GDM1 (cell line): ENCODE data around the gene TTC21A.
"Not testable (repeated sequence)": the region's sequence is repeated elsewhere in the genome, so short reads cannot be mapped to it uniquely, and the experiment has no call there.

Source experiments
- DNase-seq: peaks from one replicate; lab custom pipeline; 2025; lab: John Stamatoyannopoulos, UW

The TTC21A gene, protein sequence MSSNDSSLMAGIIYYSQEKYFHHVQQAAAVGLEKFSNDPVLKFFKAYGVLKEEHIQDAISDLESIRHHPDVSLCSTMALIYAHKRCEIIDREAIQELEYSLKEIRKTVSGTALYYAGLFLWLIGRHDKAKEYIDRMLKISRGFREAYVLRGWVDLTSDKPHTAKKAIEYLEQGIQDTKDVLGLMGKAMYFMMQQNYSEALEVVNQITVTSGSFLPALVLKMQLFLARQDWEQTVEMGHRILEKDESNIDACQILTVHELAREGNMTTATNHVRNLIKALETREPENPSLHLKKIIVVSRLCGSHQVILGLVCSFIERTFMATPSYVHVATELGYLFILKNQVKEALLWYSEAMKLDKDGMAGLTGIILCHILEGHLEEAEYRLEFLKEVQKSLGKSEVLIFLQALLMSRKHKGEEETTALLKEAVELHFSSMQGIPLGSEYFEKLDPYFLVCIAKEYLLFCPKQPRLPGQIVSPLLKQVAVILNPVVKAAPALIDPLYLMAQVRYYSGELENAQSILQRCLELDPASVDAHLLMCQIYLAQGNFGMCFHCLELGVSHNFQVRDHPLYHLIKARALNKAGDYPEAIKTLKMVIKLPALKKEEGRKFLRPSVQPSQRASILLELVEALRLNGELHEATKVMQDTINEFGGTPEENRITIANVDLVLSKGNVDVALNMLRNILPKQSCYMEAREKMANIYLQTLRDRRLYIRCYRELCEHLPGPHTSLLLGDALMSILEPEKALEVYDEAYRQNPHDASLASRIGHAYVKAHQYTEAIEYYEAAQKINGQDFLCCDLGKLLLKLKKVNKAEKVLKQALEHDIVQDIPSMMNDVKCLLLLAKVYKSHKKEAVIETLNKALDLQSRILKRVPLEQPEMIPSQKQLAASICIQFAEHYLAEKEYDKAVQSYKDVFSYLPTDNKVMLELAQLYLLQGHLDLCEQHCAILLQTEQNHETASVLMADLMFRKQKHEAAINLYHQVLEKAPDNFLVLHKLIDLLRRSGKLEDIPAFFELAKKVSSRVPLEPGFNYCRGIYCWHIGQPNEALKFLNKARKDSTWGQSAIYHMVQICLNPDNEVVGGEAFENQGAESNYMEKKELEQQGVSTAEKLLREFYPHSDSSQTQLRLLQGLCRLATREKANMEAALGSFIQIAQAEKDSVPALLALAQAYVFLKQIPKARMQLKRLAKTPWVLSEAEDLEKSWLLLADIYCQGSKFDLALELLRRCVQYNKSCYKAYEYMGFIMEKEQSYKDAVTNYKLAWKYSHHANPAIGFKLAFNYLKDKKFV (N-terminal part only)

DNA sequence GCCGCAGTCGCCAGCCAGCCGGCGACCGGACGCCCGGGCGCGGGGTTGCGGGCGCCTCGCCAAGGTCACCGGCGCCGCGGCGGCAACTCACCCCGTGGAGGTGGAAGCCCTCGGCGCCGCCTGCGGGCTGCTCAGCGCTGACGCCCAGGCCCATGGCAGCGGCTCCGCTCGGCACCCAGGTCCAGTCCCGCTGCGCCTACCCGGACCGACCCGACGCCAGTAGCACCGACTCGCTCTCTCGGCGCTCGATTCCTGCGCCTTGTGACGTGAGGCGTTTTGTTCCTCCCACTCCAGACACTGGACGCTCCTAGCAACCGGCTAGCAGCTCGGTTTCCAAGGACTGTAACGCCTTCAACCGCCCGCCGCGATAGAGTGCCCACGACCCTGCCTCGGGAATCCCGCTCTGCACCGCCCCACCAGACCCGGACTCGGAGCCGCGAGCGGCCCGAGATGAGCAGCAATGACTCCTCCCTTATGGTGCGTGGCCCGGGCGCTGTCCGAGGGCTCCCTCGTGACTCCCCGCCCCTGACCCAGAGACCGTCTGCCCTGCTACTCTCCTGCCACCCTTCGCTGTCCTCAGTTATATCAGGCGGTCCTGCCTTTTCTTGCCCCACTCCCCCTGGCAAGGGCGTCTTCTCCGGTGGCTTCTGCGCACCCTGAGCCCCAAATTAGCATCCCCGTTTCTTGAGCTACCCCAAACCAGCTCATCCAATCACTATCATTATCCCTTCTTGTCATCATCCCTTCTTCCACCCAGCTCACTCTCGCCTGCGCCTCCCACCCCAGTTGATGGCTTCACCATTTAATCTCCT is at the start of gene TTC21A, which contains the start of gene GORASP1:
TTC21A (plus strand) TSS at position 293 of the 812 bp plus-strand sequence; CDS start at position 451, 158 bp downstream.
GORASP1 (minus strand) TSS at position 240 of the 812 bp plus-strand sequence; CDS start at position 154, 86 bp downstream.
- peak; percentile 37 for DNase-seq

DNA sequence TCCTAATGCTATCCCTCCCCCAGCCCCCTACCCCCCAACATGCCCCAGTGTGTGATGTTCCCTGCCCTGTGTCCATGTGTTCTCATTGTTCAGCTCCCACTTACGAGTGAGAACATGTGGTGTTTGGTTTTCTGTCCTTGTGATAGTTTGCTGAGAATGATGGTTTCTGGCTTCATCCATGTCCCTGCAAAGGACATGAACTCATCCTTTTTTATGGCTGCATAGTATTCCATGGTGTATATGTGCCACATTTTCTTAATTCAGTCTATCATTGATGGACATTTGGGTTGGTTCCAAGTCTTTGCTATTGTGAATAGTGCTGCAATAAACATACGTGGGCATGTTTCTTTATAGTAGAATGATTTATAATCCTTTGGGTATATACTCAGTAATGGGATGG is 46.3 kb upstream of the TTC21A start:
- DNase-seq, result not testable (repeated sequence)

DNA sequence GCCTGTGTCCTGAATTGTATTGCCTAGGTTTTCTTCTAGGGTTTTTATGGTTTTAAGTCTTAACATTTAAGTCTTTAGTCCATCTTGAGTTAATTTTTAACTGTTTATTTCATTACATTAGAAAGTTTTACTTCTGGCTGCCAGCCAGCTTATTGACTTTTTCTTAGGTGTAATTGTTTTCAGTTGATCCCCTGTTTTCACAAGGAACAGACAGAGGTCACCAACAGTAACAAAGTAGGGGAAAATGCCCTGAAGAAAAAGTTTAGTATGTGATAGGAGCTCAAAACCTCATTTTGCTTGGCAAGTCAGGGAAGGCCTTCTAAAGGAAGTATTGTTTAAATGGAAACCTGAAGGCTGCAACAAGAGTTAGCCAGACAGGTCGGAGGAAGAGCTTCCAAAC is 45.3 kb upstream of the TTC21A start:
- DNase-seq, result no peak

DNA sequence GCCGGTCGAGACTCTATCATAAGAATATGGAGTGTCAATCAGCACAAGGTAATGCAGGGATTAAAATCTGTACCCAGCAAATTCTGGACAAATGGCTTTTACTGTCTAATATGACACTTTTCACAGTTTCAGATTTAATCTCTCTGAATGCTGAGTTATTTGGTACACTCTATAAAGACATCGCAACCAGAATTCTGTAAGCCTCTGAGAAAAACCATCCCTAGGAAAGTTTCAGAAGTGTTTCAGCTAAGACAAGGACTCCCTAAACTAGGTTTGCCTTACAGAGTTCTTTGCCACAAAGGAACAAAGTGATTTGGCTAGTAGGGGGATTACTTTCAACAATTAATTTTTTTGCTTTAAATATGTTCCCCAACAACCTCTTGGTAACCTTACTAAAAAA is 44.3 kb upstream of the TTC21A start:
- no peak for DNase-seq

DNA sequence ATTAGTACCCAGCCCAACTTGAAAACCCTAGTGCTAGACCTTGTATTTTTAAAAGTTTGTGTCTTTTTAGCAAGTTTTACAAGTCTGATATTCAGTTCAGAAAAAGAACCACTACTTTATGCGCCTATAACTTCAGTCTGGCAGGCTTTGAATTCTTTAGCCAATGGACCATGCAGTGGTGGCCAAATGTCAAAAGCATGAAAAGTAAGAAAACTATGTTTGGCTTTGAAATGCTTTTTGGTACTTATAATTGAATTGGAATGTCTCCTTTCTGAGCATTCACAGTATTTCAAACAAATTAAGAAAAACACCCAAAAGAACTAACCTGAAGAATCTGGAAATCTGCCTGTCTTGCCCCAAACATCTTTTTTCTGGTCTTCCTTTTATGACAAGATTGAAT is 42.8 kb upstream of the TTC21A start:
- DNase-seq, result no peak

DNA sequence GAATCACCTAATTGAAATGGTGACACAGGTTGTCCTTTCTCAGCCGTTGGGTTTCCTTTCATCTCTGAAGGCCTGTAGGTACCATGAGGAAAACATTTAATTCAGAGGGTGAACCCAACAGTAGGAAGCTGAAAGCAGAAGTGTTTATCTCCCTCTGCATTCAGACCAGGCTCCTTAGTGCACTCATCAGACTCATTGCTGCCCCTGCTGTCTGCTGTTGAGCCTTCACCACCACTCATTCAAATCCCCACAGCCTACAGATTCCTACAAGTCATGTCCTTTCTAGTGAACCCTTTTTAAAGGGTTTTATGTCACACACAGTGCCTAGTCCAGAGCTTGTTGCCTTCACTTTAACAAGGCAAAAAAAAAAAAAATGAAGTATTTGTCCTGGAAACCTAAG is 42.3 kb upstream of the TTC21A start:
- peak; percentile 55 for DNase-seq

DNA sequence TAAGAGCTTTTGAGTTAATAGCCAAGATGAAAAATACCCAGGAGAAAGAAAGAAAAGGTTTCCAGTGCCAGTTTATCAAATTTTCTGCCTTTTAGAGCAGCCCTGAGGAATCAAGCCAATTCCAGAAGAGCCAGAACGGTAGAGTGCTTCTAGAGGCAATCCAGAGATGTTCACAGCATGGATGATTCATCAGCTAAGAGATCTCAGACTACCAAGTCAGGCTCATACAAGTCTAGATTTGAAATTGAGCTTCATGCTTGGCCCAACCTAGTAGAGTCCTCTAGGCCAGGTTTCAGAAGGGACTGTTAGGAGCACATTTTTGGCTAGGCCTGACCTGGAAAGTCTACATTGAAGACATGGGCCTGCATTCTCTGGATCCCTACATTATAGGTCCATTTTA is 40.2 kb upstream of the TTC21A start:
- no peak for DNase-seq

DNA sequence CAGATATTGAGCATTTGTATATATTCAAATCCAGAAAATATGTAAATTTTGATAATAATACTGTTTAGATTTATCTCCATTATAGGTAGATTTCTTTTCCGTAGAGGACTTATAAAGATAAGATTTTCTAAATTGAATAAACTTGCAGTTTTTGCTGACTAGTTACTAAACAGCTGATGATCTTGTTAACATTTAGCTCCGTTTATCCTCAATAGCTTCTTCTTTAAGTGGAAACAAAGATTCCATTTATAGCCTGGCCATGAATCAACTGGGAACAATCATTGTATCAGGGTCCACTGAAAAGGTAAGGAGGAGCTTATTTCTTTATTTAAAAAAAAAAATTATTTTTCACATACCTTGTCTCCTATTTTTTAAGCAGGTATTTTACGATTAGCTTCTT is 38.9 kb upstream of the TTC21A start:
- no peak for DNase-seq

DNA sequence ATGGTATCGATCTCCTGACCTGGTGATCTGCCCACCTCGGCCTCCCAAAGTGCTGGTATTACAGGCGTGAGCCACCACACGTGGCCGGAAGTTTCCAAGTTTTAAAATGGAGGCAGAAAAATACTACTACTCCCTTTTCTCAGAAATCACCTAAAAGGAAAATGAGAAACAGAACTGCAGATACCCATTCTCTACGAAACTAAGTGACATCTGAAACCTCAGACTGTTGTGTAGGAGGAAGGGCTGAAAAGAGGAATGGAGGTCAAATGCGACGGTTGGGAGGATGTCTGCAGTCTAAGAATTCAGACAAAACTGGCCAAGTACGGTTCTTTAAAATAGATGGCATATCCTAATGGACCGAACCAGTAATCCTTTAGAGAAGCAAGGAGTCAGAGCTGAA is 31.6 kb upstream of the TTC21A start:
- no peak for DNase-seq

DNA sequence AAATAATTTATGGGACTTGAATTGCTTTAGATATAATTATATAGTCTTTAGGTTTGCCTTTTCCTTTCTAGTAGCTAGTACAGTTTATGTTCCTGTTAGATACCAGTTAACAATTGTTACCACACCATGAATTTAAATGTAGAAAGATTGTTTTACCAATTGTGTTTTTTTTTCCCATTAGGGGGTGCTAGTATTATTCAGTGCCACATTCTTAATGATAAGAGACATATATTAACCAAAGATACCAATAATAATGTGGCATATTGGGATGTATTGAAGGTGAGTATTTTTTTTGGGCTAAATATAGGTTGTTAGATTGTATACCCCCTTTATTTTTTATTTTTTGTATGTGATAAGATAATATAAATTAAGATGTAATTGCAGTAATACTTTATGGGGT is 27.9 kb upstream of the TTC21A start:
- no peak for DNase-seq

DNA sequence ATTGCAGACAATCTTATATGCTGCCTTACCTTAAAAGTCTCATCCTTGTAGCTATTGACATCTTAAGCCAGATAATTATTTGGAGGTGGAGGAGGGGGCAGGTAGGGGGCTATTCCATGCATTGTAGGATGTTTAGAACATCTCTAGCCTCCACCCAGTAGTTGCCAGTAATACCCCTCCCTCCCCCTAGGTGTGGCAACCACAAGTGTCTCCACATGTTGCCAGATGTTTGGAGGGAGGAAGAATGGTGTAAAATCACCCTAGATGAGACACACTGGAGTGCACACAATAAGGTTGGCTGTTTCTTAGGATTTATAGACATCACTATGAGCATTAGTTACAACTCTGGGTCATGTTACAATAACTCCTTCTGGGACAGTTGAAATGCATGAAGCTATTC is 27.5 kb upstream of the TTC21A start:
- no peak for DNase-seq

DNA sequence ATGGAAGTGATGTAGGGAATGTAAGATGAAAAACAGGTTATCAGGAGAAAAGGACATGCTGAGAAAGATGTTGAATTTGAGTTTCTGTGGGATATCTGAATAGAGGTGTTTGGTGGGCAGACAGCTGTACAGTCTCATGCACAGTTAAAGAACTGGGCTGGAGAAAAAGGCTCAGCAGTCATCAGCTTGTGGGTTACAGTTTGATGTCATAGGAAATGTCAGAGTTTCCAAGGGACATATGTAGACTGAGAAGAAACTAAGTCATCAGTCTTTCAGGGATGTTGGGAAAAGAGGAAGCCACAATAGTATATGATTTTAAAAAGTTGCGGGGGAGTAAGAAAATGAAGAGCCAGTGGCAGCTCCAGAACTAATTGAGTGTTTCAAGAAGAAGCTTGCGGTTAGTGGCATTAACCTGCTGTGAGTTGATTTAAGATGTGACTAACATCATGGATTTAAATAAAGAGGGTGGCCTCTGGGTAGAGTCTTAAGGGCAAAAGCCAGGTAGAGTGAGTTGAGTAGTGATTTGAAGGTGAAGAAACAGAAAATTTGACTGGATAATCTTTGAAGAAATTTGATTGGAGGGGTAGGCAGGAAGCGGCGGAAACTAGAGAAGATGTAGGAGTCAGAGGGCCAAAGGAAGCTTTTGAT is 24.7 kb upstream of the TTC21A start:
- DNase-seq, result no peak

DNA sequence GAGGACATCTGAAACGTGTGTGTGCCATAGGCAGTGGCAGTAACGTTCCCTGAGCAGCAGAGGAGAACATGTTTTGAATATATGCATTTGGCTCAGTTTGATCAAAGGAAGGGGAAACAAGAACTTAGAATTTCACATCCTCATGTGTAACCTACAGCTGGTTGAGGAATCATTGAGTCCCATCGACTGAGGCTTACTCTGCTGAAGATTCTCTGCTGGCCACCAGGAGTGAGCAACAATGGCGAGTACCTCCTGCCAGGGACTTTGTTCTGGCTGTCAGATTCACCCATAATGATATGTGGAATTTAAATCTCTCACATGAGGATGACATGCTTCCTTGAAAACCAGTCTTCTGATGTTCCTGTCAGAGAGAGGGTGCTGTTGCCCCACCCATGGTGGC is 21.3 kb upstream of the TTC21A start:
- no peak for DNase-seq

DNA sequence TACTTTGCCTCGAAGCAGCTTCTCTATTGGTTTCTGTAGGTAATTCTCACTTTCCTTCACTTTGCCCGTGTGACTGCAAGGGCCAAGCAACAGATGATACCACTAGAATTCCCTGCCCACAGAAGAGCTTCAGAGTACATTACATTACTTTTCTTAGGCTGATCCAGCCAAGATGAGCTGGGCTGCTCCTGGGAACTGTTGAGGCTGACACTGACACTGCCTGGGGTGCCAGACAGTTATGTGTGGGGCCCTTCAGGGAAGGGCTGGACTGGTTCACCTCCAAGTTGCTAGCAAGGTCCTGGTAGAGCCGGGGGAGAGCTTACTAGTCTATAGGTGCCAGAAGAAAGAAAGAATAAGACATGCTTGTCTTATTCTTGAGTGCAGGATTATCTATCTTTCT is 19.0 kb upstream of the TTC21A start:
- no peak for DNase-seq

DNA sequence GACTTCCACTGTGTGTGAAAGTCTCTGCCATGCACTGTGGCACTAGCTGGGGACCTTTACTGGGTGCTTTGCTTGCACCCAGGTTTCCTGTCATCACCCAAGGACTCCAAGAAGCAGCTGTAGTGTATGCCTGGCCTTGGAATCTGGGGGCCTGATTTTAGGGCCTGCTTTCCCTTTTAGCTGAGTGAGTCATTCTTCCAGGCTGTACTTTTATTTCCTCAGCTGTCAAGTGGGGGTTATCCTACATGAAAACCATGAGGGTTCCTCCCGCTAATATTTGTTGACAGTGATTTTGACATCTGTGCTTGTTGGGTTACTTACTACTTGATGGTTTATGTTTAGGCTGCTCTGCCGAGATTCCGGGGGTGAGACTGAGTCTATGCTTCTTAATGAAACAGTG is 18.6 kb upstream of the TTC21A start:
- no peak for DNase-seq

DNA sequence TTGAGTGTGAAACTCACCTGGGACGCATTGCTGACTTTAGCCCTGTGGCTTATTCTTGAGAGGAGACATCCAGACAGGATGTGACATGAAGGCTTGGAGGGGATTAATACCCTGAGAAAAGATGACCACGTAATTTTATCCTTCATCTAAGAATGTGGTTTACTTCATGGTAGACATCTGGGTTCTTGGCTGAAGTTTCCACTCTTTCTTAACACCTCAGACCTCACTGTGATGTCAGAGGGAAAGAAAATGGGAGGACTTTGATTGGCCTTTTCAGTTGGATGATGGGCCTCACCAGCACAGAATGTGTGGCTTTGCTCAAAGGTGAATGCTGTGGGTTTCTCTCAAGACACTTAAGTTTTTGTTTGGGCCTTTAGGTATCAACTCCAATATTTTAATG is 16.6 kb upstream of the TTC21A start:
- no peak for DNase-seq

DNA sequence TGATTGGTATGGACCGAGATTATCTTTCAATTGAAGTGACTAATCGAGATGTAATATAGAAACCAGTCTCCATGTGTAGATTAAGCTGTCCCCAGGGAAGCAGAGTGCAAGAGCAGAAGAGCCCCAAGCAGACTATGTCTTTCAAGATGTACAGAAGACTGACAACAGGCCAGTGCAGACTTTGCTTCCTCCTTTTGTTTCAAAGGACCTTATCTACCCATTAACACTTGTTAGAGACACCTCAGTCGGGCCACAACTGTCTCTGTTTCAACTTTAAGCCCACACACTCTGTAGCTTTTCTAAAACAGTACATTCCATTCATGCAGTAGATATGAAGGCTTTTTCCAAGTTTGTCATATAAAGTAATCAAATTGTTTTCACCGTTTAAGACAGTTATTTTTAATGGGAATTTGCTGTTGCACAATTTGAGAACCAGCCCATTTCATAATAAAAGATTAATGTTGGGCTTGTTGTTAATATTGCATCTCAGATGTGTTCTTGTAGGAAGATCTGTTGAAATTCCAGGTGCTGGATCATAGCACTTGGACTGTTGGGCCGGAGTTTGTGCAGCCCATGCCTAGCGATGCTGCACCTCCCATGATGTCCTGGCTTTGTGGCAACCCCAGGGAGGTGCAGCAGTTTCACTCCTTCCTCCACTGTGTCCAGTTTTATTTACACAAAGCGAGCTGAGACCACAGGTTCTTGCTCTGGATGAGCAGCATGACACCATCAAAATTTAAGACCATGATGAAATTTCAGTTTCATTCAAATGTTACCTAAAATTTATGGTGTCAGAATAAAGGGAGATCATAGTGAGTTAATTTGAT is 12.4 kb upstream of the TTC21A start:
- DNase-seq, result no peak

DNA sequence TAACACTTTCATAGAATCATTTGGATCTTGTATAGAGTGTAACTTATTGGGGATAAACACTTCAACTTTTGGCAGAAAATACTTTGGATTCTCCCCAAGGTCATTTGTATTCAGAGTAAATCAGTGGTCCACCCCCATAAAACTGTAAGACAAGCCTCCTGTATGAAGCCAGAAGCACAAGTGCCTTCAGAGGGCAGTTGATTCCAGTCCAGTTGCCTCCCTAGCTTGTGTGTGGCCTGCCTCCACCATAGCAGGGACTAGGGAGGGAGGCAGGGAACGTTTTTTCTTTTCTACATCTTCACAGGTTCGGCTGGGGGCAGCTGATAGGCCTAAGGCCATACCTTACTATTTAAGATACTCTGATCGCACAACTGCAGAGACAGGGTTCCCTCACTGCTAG is 11.7 kb upstream of the TTC21A start:
- DNase-seq, result no peak

DNA sequence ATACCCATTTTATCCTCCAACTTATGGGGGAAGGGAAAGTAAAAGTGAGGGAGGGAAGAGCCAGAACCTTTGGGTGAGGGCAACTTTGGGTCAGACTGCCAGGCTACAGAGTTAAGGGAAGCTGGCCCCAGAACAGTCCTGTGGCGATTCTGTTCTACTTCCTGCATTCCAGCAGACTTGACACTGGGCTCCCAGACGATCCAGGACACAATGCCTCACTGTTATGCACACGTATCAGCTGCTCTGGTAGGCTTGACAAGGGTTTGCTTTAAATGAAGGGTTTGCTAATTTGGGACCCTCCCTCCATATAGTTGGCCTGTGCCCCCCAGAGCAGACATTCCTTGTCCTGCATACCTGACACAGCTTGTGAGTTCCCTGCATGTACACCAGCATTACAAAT is 10.7 kb upstream of the TTC21A start:
- no peak for DNase-seq
